Thoracic aorta (tissue), 2 donors: ENCODE results near the gene GSG1L. TPM values are rescaled to one million over a fixed set of nuclear protein-coding genes. Genes with fewer than 3 reads are reported as not detected.

Experiments used
- ATAC-seq: fragments of 150-250 bp; one replicate; pipeline ENCODE4 v1.8.0; 2017; ENCODE audit warnings: low read depth; ENCODE audit not compliant: insufficient number of reproducible peaks, low FRiP score
- DNase-seq: peaks from one replicate; pipeline ENCODE4 v3.0.0-alpha.2; 2020; ENCODE audit warnings: low spot score
- H3K27ac ChIP-seq, 2 donors: fragments of 200-600 bp; sonication (generic); 1 replicate in 1 of 2; 2 replicates in 1 of 2; pipeline ENCODE4 v1.5.1; 2016; ENCODE audit warnings: mild to moderate bottlenecking in 2 of 2, moderate library complexity in 2 of 2
- H3K27me3 ChIP-seq: fragments of 200-600 bp; sonication (generic); replicated peaks from 2 replicates; pipeline ENCODE4 v1.6.0; 2016; ENCODE audit warnings: mild to moderate bottlenecking; ENCODE audit not compliant: insufficient read depth
- H3K36me3 ChIP-seq: fragments of 200-600 bp; sonication (generic); one replicate; pipeline ENCODE4 v1.5.1; 2016
- H3K4me1 ChIP-seq, 2 donors: fragments of 200-600 bp; sonication (generic); 1 replicate in 1 of 2; 2 replicates in 1 of 2; pipeline versions ENCODE4 v1.5.1 to v1.6.0; 2016; ENCODE audit warnings: low read depth in 2 of 2, mild to moderate bottlenecking in 1 of 2; ENCODE audit not compliant: control insufficient read depth in 1 of 2
- H3K4me3 ChIP-seq: fragments of 200-600 bp; sonication (generic); 2 replicates; pipeline ENCODE4 v1.5.1; 2016; ENCODE audit warnings: mild to moderate bottlenecking
- H3K9me3 ChIP-seq: fragments of 200-600 bp; sonication (generic); 2 replicates; pipeline ENCODE4 v1.5.1; 2016
- CTCF ChIP-seq: fragments of 200-600 bp; sonication (generic); IDR thresholded peaks from one replicate; pipeline ENCODE4 v1.5.1; 2019; ENCODE audit warnings: antibody characterized with exemption
- total RNA-seq, 2 donors: library from RNA; depleted of rRNA; stranded (reverse); fragments of >200 nt; gene quantifications; one replicate each; pipeline versions ENCODE4 v1.1.0 to v1.2.3, GENCODE V29; 2016

The GSG1L gene
- total RNA-seq, 2 donors from 2014 or later, result 5.3 to 5.9 TPM

GRCh38 chr16:27960619-27961295, 102.8 kb downstream of the GSG1L start:
- Histone ChIP-seq H3K9me3 (peaks cover under 1% of the 10 kb centered on the region), H3K4me3 (no peak overlapping the region), H3K36me3 (no peaks in the 10 kb centered on the region), H3K27ac (no peak overlapping the region), H3K4me1 (no peaks in the 10 kb centered on the region), H3K27me3 (no peaks in the 10 kb centered on the region)
- no peak for DNase-seq
- no peak for TF ChIP-seq CTCF
- ATAC-seq, result no peak

GRCh38 chr16:27959914-27960313, 103.6 kb downstream of the GSG1L start:
- Histone ChIP-seq H3K27me3 (no peaks in the 10 kb centered on the region), H3K36me3 (no peaks in the 10 kb centered on the region), H3K9me3 (peaks cover 8% of the 10 kb centered on the region), H3K4me3 (no peak overlapping the region), H3K27ac (no peak overlapping the region), H3K4me1 (no peaks in the 10 kb centered on the region)
- DNase-seq (no peak), ATAC-seq (no peak)
- TF ChIP-seq CTCF, result no peak

GRCh38 chr16:27954191-27954590, 109.3 kb downstream of the GSG1L start:
- Histone ChIP-seq H3K9me3 (peaks cover 8% of the 10 kb centered on the region), H3K27me3 (no peaks in the 10 kb centered on the region), H3K27ac (no peak overlapping the region), H3K4me3 (no peak overlapping the region), H3K4me1 (peaks cover 3 to 13% of the 10 kb centered on the region in 2 donors), H3K36me3 (no peaks in the 10 kb centered on the region)
- DNase-seq (no peak), ATAC-seq (no peak)
- TF ChIP-seq CTCF, result no peak

- H3K27me3 ChIP-seq, result no peaks in the 10 kb centered on the region
- H3K27ac ChIP-seq, result no peak overlapping the region
- no peaks in the 10 kb centered on the region for H3K36me3 ChIP-seq
- H3K4me3 ChIP-seq, result no peak overlapping the region
- peaks cover 8% of the 10 kb centered on the region for H3K9me3 ChIP-seq
- no peak for ATAC-seq
- peaks cover 3 to 13% of the 10 kb centered on the region in 2 donors for H3K4me1 ChIP-seq
- no peak for DNase-seq
- TF ChIP-seq CTCF, result no peak
Observed at GRCh38 chr16:27952811-27953210, 110.7 kb downstream of the GSG1L start.

GRCh38 chr16:27951489-27952120, 111.9 kb downstream of the GSG1L start:
- TF ChIP-seq CTCF, result no peak
- H3K4me3 ChIP-seq, result no peak overlapping the region
- no peaks in the 10 kb centered on the region for H3K36me3 ChIP-seq
- peaks cover 8% of the 10 kb centered on the region for H3K9me3 ChIP-seq
- ATAC-seq (no peak), DNase-seq (no peak)
- no peak overlapping the region for H3K27ac ChIP-seq
- peaks cover 3 to 13% of the 10 kb centered on the region in 2 donors for H3K4me1 ChIP-seq
- no peaks in the 10 kb centered on the region for H3K27me3 ChIP-seq
